ENCODE data around the gene POLR1D. TPM values are rescaled to one million over a fixed set of nuclear protein-coding genes. Genes with fewer than 3 reads are reported as not detected.

The POLR1D gene
- total and polyA plus RNA-seq, 2 experiments from 2014 or later, result 177 to 197 TPM

- H3K79me2 ChIP-seq (replicated peaks; ENCODE audit: insufficient read depth), result 0 out of 2 replicates have a peak, but pooled peaks cover 4% of the 10 kb centered on the region
- no peaks in the 10 kb centered on the region for H3K9me3 Mint-ChIP-seq
- no peak overlapping the region for H3K4me3 ChIP-seq
- H3K4me1 ChIP-seq (ENCODE audit: insufficient read depth), result no peaks in the 10 kb centered on the region
- H3K4me3 Mint-ChIP-seq, result no peak overlapping the region
- H3K4me1 Mint-ChIP-seq, result peaks cover 9% of the 10 kb centered on the region; the same call in 1 of the 3 replicates
- no peaks in the 10 kb centered on the region for H3K9me2 ChIP-seq (ENCODE audit: insufficient read depth)
- no peak overlapping the region for H3K4me2 ChIP-seq
- peaks cover 3% of the 10 kb centered on the region for H3K27me3 Mint-ChIP-seq (ENCODE audit: insufficient read depth, low read depth, poor library complexity)
- H3K36me3 Mint-ChIP-seq (ENCODE audit: low read depth), result peaks cover 9% of the 10 kb centered on the region; the same call in 2 of the 3 replicates
- no peak overlapping the region for H3K27ac ChIP-seq (ENCODE audit: low read depth)
- 0 out of 2 replicates have a peak overlapping the region, but pooled peaks have one; percentile 23 for H3K27ac Mint-ChIP-seq
- H3K27me3 ChIP-seq (ENCODE audit: insufficient read depth), result no peaks in the 10 kb centered on the region
- no peaks in the 10 kb centered on the region for H3F3A ChIP-seq (replicated peaks; ENCODE audit: low read depth)
- ATAC-seq (peak; percentile 41; the same call in 1 of the 3 replicates), DNase-seq (ENCODE audit: low spot score) (peak; percentile 69)
- no peaks in the 10 kb centered on the region for H3K36me3 ChIP-seq (ENCODE audit: insufficient read depth)
- TF ChIP-seq CTCF (conservative IDR thresholded peaks at IDR 0.05; ENCODE audit: low read depth in 2 of 2) (peak; percentile 52 to 55), STAT1 (IDR thresholded peaks at IDR 0.05; ENCODE audit: unreplicated experiment) (no peak), REST (IDR thresholded peaks at IDR 0.05; ENCODE audit: unreplicated experiment) (no peak)
- H4K20me1 ChIP-seq (replicated peaks; ENCODE audit: insufficient read depth), result peaks cover 5% of the 10 kb centered on the region; the same call in 1 of the 2 replicates
- no peak overlapping the region for H2AFZ ChIP-seq
Measured at GRCh38 chr13:27665333-27665732, 43.6 kb downstream of the POLR1D start.

- Histone ChIP-seq H2AFZ (no peak overlapping the region), H3K27me3 (ENCODE audit: insufficient read depth) (no peaks in the 10 kb centered on the region), H3K36me3 (ENCODE audit: insufficient read depth) (no peaks in the 10 kb centered on the region), H3K27ac (ENCODE audit: low read depth) (no peak overlapping the region), H3K4me3 (no peak overlapping the region), H3K4me2 (no peak overlapping the region), H3K9me2 (ENCODE audit: insufficient read depth) (no peaks in the 10 kb centered on the region), H4K20me1 (replicated peaks; ENCODE audit: insufficient read depth) (peaks cover 3% of the 10 kb centered on the region; the same call in 1 of the 2 replicates), H3F3A (replicated peaks; ENCODE audit: low read depth) (no peaks in the 10 kb centered on the region), H3K4me1 (ENCODE audit: insufficient read depth) (no peaks in the 10 kb centered on the region), H3K79me2 (replicated peaks; ENCODE audit: insufficient read depth) (0 out of 2 replicates have a peak, but pooled peaks cover 4% of the 10 kb centered on the region)
- peaks cover 9% of the 10 kb centered on the region; the same call in 1 of the 3 replicates for H3K4me1 Mint-ChIP-seq
- peaks cover 9% of the 10 kb centered on the region; the same call in 2 of the 3 replicates for H3K36me3 Mint-ChIP-seq (ENCODE audit: low read depth)
- no peak overlapping the region for H3K4me3 Mint-ChIP-seq
- no peaks in the 10 kb centered on the region for H3K9me3 Mint-ChIP-seq
- DNase-seq (ENCODE audit: low spot score) (peak; percentile 14), ATAC-seq (peak; percentile 40; the same call in 1 of the 3 replicates)
- 0 out of 2 replicates have a peak overlapping the region, but pooled peaks have one; percentile 23 for H3K27ac Mint-ChIP-seq
- TF ChIP-seq EZH2phosphoT487 (IDR thresholded peaks at IDR 0.05; ENCODE audit: unreplicated experiment), result no peak
- TF ChIP-seq NANOG (IDR thresholded peaks at IDR 0.05; ENCODE audit: borderline replicate concordance), result no peak
- TF ChIP-seq ZNF114 (CRISPR knock-in tag; IDR thresholded peaks at IDR 0.05), result no peak
- no peak for TF ChIP-seq CTCF (conservative IDR thresholded peaks at IDR 0.05; ENCODE audit: low read depth in 2 of 2)
- peaks cover 3% of the 10 kb centered on the region for H3K27me3 Mint-ChIP-seq (ENCODE audit: insufficient read depth, low read depth, poor library complexity)
Measured at GRCh38 chr13:27665761-27666160, 44.1 kb downstream of the POLR1D start.

All from GM23338 (cell line).